ENCODE data around the gene NEURL3. TPM values are rescaled to one million over a fixed set of nuclear protein-coding genes. Genes with fewer than 3 reads are reported as not detected.

Gene NEURL3
- total and polyA plus RNA-seq, 4 donors = 0.24 to 2.1 (median 0.72) TPM

DNA sequence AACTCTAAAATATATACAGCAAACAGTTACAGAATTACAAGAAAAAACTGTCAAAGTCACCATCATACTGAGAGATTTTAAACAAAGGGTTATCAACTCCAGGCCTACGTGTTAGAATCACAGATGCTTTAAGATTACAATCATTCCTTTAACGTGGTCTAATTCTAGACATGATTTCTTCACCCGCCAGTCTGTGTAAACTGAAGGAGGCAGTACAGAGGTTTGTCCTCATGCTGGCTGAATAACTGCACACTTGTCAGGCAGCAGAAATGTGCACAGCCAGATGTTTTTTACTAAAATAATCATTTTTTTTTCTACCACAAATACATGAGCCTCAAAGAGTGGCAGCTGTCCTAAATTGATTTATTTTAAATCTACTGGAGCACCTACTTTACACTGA lies 15.5 kb upstream of the NEURL3 start:
- Histone ChIP-seq H3K9ac (ENCODE audit: insufficient read depth in 1 of 2, low read length in 2 of 2) (no peak overlapping the region), H3K9me3 (ENCODE audit: control insufficient read depth in 4 of 4, insufficient read depth in 3 of 4, low read length in 3 of 4) (no peaks in the 10 kb centered on the region), H3K4me3 (no peak overlapping the region), H3K27me3 (ENCODE audit: control insufficient read depth in 3 of 3, insufficient read depth in 3 of 3, low read length in 2 of 3) (no peaks in the 10 kb centered on the region), H3K4me1 (ENCODE audit: control insufficient read depth in 5 of 5, insufficient read depth in 5 of 5, low read length in 5 of 5) (no peaks in the 10 kb centered on the region), H3K36me3 (ENCODE audit: control insufficient read depth in 4 of 4, insufficient read depth in 4 of 4, low read length in 4 of 4) (no peaks in the 10 kb centered on the region), H3K27ac (ENCODE audit: low read depth in 1 of 2, low read length in 1 of 2) (no peak overlapping the region)
- DNase-seq (no peak), ATAC-seq (ENCODE audit: insufficient read depth, low FRiP score) (no peak)
- TF ChIP-seq, protein P1, sequence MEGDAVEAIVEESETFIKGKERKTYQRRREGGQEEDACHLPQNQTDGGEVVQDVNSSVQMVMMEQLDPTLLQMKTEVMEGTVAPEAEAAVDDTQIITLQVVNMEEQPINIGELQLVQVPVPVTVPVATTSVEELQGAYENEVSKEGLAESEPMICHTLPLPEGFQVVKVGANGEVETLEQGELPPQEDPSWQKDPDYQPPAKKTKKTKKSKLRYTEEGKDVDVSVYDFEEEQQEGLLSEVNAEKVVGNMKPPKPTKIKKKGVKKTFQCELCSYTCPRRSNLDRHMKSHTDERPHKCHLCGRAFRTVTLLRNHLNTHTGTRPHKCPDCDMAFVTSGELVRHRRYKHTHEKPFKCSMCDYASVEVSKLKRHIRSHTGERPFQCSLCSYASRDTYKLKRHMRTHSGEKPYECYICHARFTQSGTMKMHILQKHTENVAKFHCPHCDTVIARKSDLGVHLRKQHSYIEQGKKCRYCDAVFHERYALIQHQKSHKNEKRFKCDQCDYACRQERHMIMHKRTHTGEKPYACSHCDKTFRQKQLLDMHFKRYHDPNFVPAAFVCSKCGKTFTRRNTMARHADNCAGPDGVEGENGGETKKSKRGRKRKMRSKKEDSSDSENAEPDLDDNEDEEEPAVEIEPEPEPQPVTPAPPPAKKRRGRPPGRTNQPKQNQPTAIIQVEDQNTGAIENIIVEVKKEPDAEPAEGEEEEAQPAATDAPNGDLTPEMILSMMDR (IDR thresholded peaks at IDR 0.05; ENCODE audit: control extremely low read depth, extremely low read depth) = no peak
- WGBS, 2 donors = 72% methylated on average over 3 of the region's 3 CpGs

DNA sequence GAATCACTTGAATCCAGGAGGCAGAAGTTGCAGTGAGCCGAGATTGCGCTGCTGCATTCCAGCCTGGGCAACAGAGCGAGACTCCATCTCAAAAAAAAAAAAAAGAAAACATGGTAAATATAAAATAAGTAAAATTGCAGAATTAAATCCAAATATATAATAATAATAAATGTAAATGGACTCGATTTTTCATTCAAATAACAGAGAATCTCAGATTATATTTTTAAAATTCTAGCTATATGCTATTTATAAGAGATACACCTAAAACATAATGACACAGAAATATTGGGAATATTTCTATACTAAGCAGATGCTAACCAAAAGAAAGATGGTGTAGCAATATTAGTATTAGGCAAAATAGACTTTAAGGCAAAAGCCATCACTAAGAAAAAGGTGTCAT lies 15.1 kb upstream of the NEURL3 start:
- Histone ChIP-seq H3K9ac (ENCODE audit: insufficient read depth in 1 of 2, low read length in 2 of 2) (no peak overlapping the region), H3K27me3 (ENCODE audit: control insufficient read depth in 3 of 3, insufficient read depth in 3 of 3, low read length in 2 of 3) (no peaks in the 10 kb centered on the region), H3K9me3 (ENCODE audit: control insufficient read depth in 4 of 4, insufficient read depth in 3 of 4, low read length in 3 of 4) (no peaks in the 10 kb centered on the region), H3K27ac (ENCODE audit: low read depth in 1 of 2, low read length in 1 of 2) (no peak overlapping the region), H3K4me1 (ENCODE audit: control insufficient read depth in 5 of 5, insufficient read depth in 5 of 5, low read length in 5 of 5) (no peaks in the 10 kb centered on the region), H3K4me3 (no peak overlapping the region), H3K36me3 (ENCODE audit: control insufficient read depth in 4 of 4, insufficient read depth in 4 of 4, low read length in 4 of 4) (no peaks in the 10 kb centered on the region)
- TF ChIP-seq, protein P1 (IDR thresholded peaks at IDR 0.05; ENCODE audit: control extremely low read depth, extremely low read depth) = no peak
- WGBS, 2 donors = 87 to 91% methylated on average over 4 of the region's 4 CpGs
- DNase-seq = no peak
- no peak for ATAC-seq (ENCODE audit: insufficient read depth, low FRiP score)

DNA sequence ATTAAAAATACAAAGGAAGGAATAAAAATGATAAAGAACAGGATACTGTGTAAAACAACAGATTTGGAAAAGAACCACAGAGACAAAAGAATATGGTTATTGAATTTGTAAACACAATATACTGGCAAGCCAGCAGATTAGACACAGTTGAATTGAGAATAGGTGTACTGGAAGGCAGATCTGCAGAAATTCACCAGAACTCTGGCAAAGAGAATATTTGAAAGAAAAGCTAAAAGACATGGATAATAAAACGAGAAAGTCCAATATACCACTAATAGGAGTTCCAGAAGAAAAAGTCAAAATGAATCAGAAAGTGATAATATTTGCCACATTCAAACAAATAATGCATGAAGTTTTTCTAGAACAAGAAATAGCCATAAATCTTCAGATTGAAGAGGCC lies 11.9 kb upstream of the NEURL3 start:
- Histone ChIP-seq H3K27me3 (ENCODE audit: control insufficient read depth in 3 of 3, insufficient read depth in 3 of 3, low read length in 2 of 3) (no peaks in the 10 kb centered on the region), H3K9ac (ENCODE audit: insufficient read depth in 1 of 2, low read length in 2 of 2) (no peak overlapping the region), H3K4me1 (ENCODE audit: control insufficient read depth in 5 of 5, insufficient read depth in 5 of 5, low read length in 5 of 5) (no peaks in the 10 kb centered on the region), H3K36me3 (ENCODE audit: control insufficient read depth in 4 of 4, insufficient read depth in 4 of 4, low read length in 4 of 4) (no peaks in the 10 kb centered on the region), H3K4me3 (no peak overlapping the region), H3K9me3 (ENCODE audit: control insufficient read depth in 4 of 4, insufficient read depth in 3 of 4, low read length in 3 of 4) (no peaks in the 10 kb centered on the region), H3K27ac (ENCODE audit: low read depth in 1 of 2, low read length in 1 of 2) (no peak overlapping the region)
- WGBS, 2 donors = 88 to 91% methylated on average over 1 of the region's 1 CpG
- TF ChIP-seq, protein P1 (IDR thresholded peaks at IDR 0.05; ENCODE audit: control extremely low read depth, extremely low read depth) = no peak
- ATAC-seq (ENCODE audit: insufficient read depth, low FRiP score) (no peak), DNase-seq (no peak)

DNA sequence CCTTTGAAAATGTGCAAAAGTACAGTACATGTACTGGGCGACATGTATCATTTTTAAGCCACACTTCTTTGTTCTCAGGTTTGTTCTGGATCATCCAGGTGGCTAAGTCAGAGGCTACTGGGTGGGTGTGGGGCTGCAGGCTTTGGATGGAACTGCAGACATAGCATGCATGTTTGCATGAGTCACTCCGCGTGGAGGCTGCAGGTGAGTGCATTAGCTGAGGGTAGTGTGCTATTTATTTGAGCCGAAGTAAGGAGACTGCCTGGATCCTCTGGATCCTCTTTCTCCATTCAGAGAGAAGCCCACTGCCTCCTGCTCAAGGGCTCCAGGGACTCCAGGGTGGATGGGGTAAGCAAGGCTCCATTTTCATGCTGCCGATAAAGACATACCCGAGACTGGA lies 9.4 kb upstream of the NEURL3 start:
- Histone ChIP-seq H3K4me1 (ENCODE audit: control insufficient read depth in 5 of 5, insufficient read depth in 5 of 5, low read length in 5 of 5) (peaks cover 0 to 3% (median 0%) of the 10 kb centered on the region in 5 donors), H3K36me3 (ENCODE audit: control insufficient read depth in 4 of 4, insufficient read depth in 4 of 4, low read length in 4 of 4) (no peaks in the 10 kb centered on the region), H3K27ac (ENCODE audit: low read depth in 1 of 2, low read length in 1 of 2) (no peak overlapping the region), H3K27me3 (ENCODE audit: control insufficient read depth in 3 of 3, insufficient read depth in 3 of 3, low read length in 2 of 3) (no peaks in the 10 kb centered on the region), H3K4me3 (no peak overlapping the region), H3K9ac (ENCODE audit: insufficient read depth in 1 of 2, low read length in 2 of 2) (no peak overlapping the region), H3K9me3 (ENCODE audit: control insufficient read depth in 4 of 4, insufficient read depth in 3 of 4, low read length in 3 of 4) (no peaks in the 10 kb centered on the region)
- no peak for ATAC-seq (ENCODE audit: insufficient read depth, low FRiP score)
- TF ChIP-seq, protein P1 (IDR thresholded peaks at IDR 0.05; ENCODE audit: control extremely low read depth, extremely low read depth) = no peak
- DNase-seq = no peak
- 91 to 95% methylated on average over 6 of the region's 6 CpGs for WGBS, 2 donors

All from lung (tissue), 12 donors.